GM21528 (cell line): ENCODE measurements around the gene TARBP1.
A peak's percentile ranks its signal among the peaks of the same experiment; 100 is the strongest.

Experiments used
- ATAC-seq: cut with Tn5 transposase; IDR thresholded peaks from one replicate; pipeline ENCODE4 v1.9.1; 2021; ENCODE audit warnings: mild to moderate bottlenecking, moderate library complexity; ENCODE audit not compliant: unreplicated experiment, low FRiP score

The TARBP1 gene

GRCh38 chr1:234356615-234357269, 122.2 kb downstream of the TARBP1 start:
- ATAC-seq: peak; percentile 74

- no peak for ATAC-seq
Observed at GRCh38 chr1:234355782-234356510, 123.0 kb downstream of the TARBP1 start.

GRCh38 chr1:234348964-234349363, 130.0 kb downstream of the TARBP1 start:
- ATAC-seq: no peak

- ATAC-seq: no peak
Observed at GRCh38 chr1:234345237-234345636, 133.7 kb downstream of the TARBP1 start.

GRCh38 chr1:234342774-234343173, 136.2 kb downstream of the TARBP1 start:
- no peak for ATAC-seq
